ENCODE measurements around the gene ITPR1.

DNA sequence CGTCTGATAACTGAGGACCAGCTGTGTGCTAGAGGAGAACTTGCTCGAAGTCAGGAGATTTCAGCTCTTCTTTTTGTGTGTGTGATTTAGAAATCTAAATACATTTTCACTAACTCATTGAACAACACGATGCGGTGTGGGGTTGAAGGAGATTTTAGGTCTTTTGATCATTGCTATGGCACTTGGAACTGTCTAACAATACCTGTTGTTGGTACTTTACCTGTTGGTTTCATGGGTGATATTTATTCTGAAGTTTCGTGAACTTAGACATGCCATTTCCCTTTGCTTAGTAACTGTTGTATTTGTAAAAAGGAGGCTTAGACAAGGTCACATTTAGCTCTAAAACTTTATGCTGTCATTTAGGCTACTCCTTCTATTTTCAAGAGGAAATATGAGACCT, 99.9 kb downstream of the ITPR1 start:
- TF ChIP-seq, protein P1, sequence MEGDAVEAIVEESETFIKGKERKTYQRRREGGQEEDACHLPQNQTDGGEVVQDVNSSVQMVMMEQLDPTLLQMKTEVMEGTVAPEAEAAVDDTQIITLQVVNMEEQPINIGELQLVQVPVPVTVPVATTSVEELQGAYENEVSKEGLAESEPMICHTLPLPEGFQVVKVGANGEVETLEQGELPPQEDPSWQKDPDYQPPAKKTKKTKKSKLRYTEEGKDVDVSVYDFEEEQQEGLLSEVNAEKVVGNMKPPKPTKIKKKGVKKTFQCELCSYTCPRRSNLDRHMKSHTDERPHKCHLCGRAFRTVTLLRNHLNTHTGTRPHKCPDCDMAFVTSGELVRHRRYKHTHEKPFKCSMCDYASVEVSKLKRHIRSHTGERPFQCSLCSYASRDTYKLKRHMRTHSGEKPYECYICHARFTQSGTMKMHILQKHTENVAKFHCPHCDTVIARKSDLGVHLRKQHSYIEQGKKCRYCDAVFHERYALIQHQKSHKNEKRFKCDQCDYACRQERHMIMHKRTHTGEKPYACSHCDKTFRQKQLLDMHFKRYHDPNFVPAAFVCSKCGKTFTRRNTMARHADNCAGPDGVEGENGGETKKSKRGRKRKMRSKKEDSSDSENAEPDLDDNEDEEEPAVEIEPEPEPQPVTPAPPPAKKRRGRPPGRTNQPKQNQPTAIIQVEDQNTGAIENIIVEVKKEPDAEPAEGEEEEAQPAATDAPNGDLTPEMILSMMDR (IDR thresholded peaks at IDR 0.05; ENCODE audit: insufficient read depth, low read depth, low read length), result no peak
- no peak for TF ChIP-seq EZH2 (IDR thresholded peaks at IDR 0.05; ENCODE audit: insufficient read depth, low read length)
